HepG2 (cell line): Measurements from ENCODE around the gene GYS1. TPM values are rescaled to one million over a fixed set of nuclear protein-coding genes. Genes with fewer than 3 reads are reported as not detected.
A peak's percentile ranks its signal among the peaks of the same experiment; 100 is the strongest.

Experiments
- ARID4A ChIP-seq: sonication (generic); formaldehyde crosslinking; IDR thresholded peaks from 2 replicates; pipeline ENCODE4 v1.5.0; 2020; ENCODE audit warnings: mild to moderate bottlenecking, missing genetic modification reagents, borderline replicate concordance
- ARID5B ChIP-seq: IDR thresholded peaks from 2 replicates; pipeline ENCODE4 v1.4.0; 2020; ENCODE audit warnings: mild to moderate bottlenecking, missing genetic modification reagents
- ATRX ChIP-seq: sonication (generic); formaldehyde crosslinking; IDR thresholded peaks from 2 replicates; pipeline ENCODE4 v1.4.0; 2020; ENCODE audit warnings: missing genetic modification reagents, borderline replicate concordance
- DRAP1 ChIP-seq: IDR thresholded peaks from 2 replicates; pipeline ENCODE4 v1.6.1; 2016; ENCODE audit warnings: missing genetic modification reagents, missing compliant biosample characterization
- HHEX ChIP-seq: IDR thresholded peaks from 2 replicates; pipeline ENCODE4 v1.6.1; 2016; ENCODE audit warnings: control low read depth
- HOXA3 ChIP-seq: sonication (generic); formaldehyde crosslinking; IDR thresholded peaks from 2 replicates; pipeline ENCODE4 v1.5.0; 2020; ENCODE audit warnings: missing genetic modification reagents
- KDM2A ChIP-seq: sonication (generic); formaldehyde crosslinking; IDR thresholded peaks from 2 replicates; pipeline ENCODE4 v1.4.0; 2020; ENCODE audit warnings: low read depth, missing genetic modification reagents, borderline replicate concordance
- NFAT5 ChIP-seq: sonication (generic); formaldehyde crosslinking; IDR thresholded peaks from 2 replicates; pipeline ENCODE4 v1.4.0; 2020; ENCODE audit warnings: missing genetic modification reagents
- RORA ChIP-seq: sonication (generic); formaldehyde crosslinking; IDR thresholded peaks from 2 replicates; pipeline ENCODE4 v1.5.0; 2020; ENCODE audit warnings: mild to moderate bottlenecking, missing genetic modification reagents, moderate library complexity
- SP1 ChIP-seq, 2 experiments: fragments of 450-650 bp in 1 of 2; sonication (generic) in 1 of 2; formaldehyde crosslinking in 1 of 2; IDR thresholded peaks; 2 replicates each; pipeline versions ENCODE4 v1.4.0 to v1.6.1; 2016 to 2020; ENCODE audit warnings: missing genetic modification reagents in 1 of 2
- TBX2 ChIP-seq: sonication (generic); formaldehyde crosslinking; IDR thresholded peaks from 2 replicates; pipeline ENCODE4 v1.5.0; 2020; ENCODE audit warnings: missing genetic modification reagents, mild to moderate bottlenecking, borderline replicate concordance
- XRCC5 ChIP-seq: fragments of 200-400 bp; formaldehyde crosslinking; optimal IDR thresholded peaks from 2 replicates; pipeline ENCODE3; 2017; ENCODE audit warnings: mild to moderate bottlenecking, low read length
- ZNF274 ChIP-seq: sonication (generic); formaldehyde crosslinking; IDR thresholded peaks from 2 replicates; pipeline ENCODE4 v1.5.1; 2020; ENCODE audit warnings: mild to moderate bottlenecking, missing genetic modification reagents
- ZNF292 ChIP-seq: sonication (generic); formaldehyde crosslinking; IDR thresholded peaks from 2 replicates; pipeline ENCODE4 v1.8.1; 2022; ENCODE audit warnings: mild to moderate bottlenecking, low read depth, missing genetic modification reagents, borderline replicate concordance
- ZNF605 ChIP-seq: sonication (generic); formaldehyde crosslinking; IDR thresholded peaks from 2 replicates; pipeline ENCODE4 v1.8.0; 2022; ENCODE audit warnings: mild to moderate bottlenecking, missing genetic modification reagents
- polyA plus RNA-seq, 8 experiments: library from polyadenylated mRNA; depleted of rRNA in 3 of 8; stranded (reverse) in 7 of 8; unstranded in 1 of 8; fragments of >200 nt; fragmentation: Illumina TruSeq in 4 of 8; extraction: Trizol in 4 of 8; gene quantifications; 2 replicates each; pipeline versions ENCODE4 v1.2.1 to v1.2.3, GENCODE V29; 2011 to 2016; ENCODE audit warnings: low read depth in 4 of 8, missing spikeins in 1 of 8, mixed read lengths in 1 of 8; ENCODE audit not compliant: insufficient read depth in 1 of 8
- total RNA-seq, 5 experiments: library from RNA; depleted of rRNA; stranded (reverse); fragments of >200 nt; fragmentation: Illumina TruSeq; extraction: Trizol; gene quantifications; 2 replicates each; pipeline ENCODE4 v1.2.3, GENCODE V29; 2016; ENCODE audit warnings: low read depth in 1 of 5

Gene GYS1
- total and polyA plus RNA-seq, 2 of the 13 experiments (the other 11 are each of a cell fraction or from before 2014, with no cell fraction given): 18.4 to 42.1 TPM

- TF ChIP-seq DRAP1 (CRISPR knock-in tag): peak; percentile 63
- TF ChIP-seq ARID4A (CRISPR knock-in tag): 0 out of 2 replicates have a peak, but pooled peaks have one; percentile 8
- TF ChIP-seq HHEX (CRISPR knock-in tag): no peak
- TF ChIP-seq KDM2A (CRISPR knock-in tag): 0 out of 2 replicates have a peak, but pooled peaks have one; percentile 34
- TF ChIP-seq NFAT5 (CRISPR knock-in tag): no peak
- TF ChIP-seq ZNF605 (CRISPR knock-in tag): no peak
- TF ChIP-seq TBX2: peak; percentile 48
- TF ChIP-seq ARID5B (CRISPR knock-in tag): peak; percentile 24
- no peak for TF ChIP-seq ATRX
- TF ChIP-seq SP1 (IDR thresholded peaks at IDR 0.05): no peak
- TF ChIP-seq SP1 (CRISPR knock-in tag; IDR thresholded peaks at IDR 0.05): peak; percentile 61; the same call in 1 of the 2 replicates
- TF ChIP-seq ZNF274 (CRISPR knock-in tag): no peak
- peak; percentile 33; the same call in 1 of the 2 replicates for TF ChIP-seq HOXA3
- TF ChIP-seq XRCC5: peak; percentile 29
- TF ChIP-seq ZNF292 (CRISPR knock-in tag): no peak
- no peak for TF ChIP-seq RORA (CRISPR knock-in tag)
These were observed 59.7 kb downstream of the GYS1 start, which contains the start of gene DHDH (continued) for GRCh38 chr19:48933382-48933932.
